Karpas-422 (cell line): ENCODE measurements around the gene PRPH. TPM values are rescaled to one million over a fixed set of nuclear protein-coding genes. Genes with fewer than 3 reads are reported as not detected.

Experiments used
- DNase-seq: peaks from one replicate; pipeline ENCODE4 v3.0.0-alpha.2; 2015
- H2AFZ ChIP-seq: fragments of 200-600 bp; sonication (generic); 2 replicates; pipeline ENCODE4 v1.6.1; 2014; ENCODE audit warnings: antibody characterized with exemption, low read length, mixed read lengths
- H3K27ac ChIP-seq: fragments of 200-600 bp; sonication (generic); 2 replicates; pipeline ENCODE4 v1.5.1; 2014; ENCODE audit warnings: mild to moderate bottlenecking, low read length, moderate library complexity
- H3K27me3 ChIP-seq: fragments of 200-600 bp; sonication (generic); 2 replicates; pipeline ENCODE4 v1.6.1; 2014; ENCODE audit warnings: low read length, mixed read lengths
- H3K36me3 ChIP-seq: fragments of 200-600 bp; sonication (generic); 2 replicates; pipeline ENCODE4 v1.6.1; 2014; ENCODE audit warnings: low read length, mixed read lengths; ENCODE audit not compliant: insufficient read depth
- H3K4me1 ChIP-seq: fragments of 200-600 bp; sonication (generic); 2 replicates; pipeline ENCODE4 v1.6.1; 2014; ENCODE audit warnings: mild to moderate bottlenecking, low read length, mixed read lengths
- H3K4me2 ChIP-seq: fragments of 200-600 bp; sonication (generic); 2 replicates; pipeline ENCODE4 v1.6.1; 2014; ENCODE audit warnings: low read length, low read depth, mild to moderate bottlenecking; ENCODE audit not compliant: poor library complexity, severe bottlenecking
- H3K4me3 ChIP-seq: fragments of 200-600 bp; sonication (generic); 2 replicates; pipeline ENCODE4 v1.5.1; 2014; ENCODE audit warnings: mild to moderate bottlenecking, antibody characterized with exemption, low read length, mixed read lengths
- H3K79me2 ChIP-seq: fragments of 200-600 bp; sonication (generic); 2 replicates; pipeline ENCODE4 v1.6.1; 2014; ENCODE audit warnings: mild to moderate bottlenecking, low read length, mixed read lengths
- H3K9ac ChIP-seq: fragments of 200-600 bp; sonication (generic); 2 replicates; pipeline ENCODE4 v1.6.0; 2014; ENCODE audit warnings: low read length
- H3K9me2 ChIP-seq: fragments of 200-600 bp; sonication (generic), shearing (Covaris generic); replicated peaks from 2 replicates; pipeline ENCODE4 v1.6.0; 2014; ENCODE audit warnings: mild to moderate bottlenecking, low read length, moderate library complexity; ENCODE audit not compliant: insufficient read depth
- H3K9me3 ChIP-seq: fragments of 300-700, 200-600 bp; sonication (generic); 2 replicates; pipeline ENCODE4 v1.6.1; 2014; ENCODE audit warnings: low read length, mixed read lengths
- H4K20me1 ChIP-seq: fragments of 200-600 bp; sonication (generic); 2 replicates; pipeline ENCODE4 v1.6.1; 2014; ENCODE audit warnings: mild to moderate bottlenecking, antibody characterized with exemption, low read length, low read depth; ENCODE audit not compliant: insufficient read depth
- total RNA-seq: library from RNA; depleted of rRNA; stranded (reverse); fragments of >200 nt; shearing (Covaris generic); gene quantifications from 2 replicates; pipeline ENCODE4 v1.2.3, GENCODE V29; 2014; ENCODE audit warnings: low replicate concordance; rRNA removed

PRPH gene
- total RNA-seq, 1 experiment from 2014 or later: 0.52 TPM

GRCh38 chr12:49347311-49348193, 52.6 kb downstream of the PRPH start:
- peak; percentile 87 for DNase-seq
- H3K36me3 ChIP-seq: no peaks in the 10 kb centered on the region
- H3K4me2 ChIP-seq: peak overlapping the region; percentile 78
- no peaks in the 10 kb centered on the region for H3K9me2 ChIP-seq
- no peak overlapping the region for H2AFZ ChIP-seq
- H3K27ac ChIP-seq: no peak overlapping the region
- H4K20me1 ChIP-seq: peaks cover 7% of the 10 kb centered on the region; the same call in 1 of the 2 replicates
- no peaks in the 10 kb centered on the region for H3K79me2 ChIP-seq
- peaks cover 48% of the 10 kb centered on the region for H3K4me1 ChIP-seq
- no peaks in the 10 kb centered on the region for H3K27me3 ChIP-seq
- H3K9me3 ChIP-seq: no peaks in the 10 kb centered on the region
- peak overlapping the region; percentile 62; the same call in 1 of the 2 replicates for H3K4me3 ChIP-seq
- peak overlapping the region; percentile 27; the same call in 1 of the 2 replicates for H3K9ac ChIP-seq

Other genes starting within 250 kb of the PRPH start
- 29.6 and 42.6 TPM in 2 replicates for gene KMT2D, start 234.4 kb upstream of the PRPH start, total RNA-seq
- gene RHEBL1, start 225.2 kb upstream of the PRPH start, total RNA-seq: 4.1 and 5.1 TPM in 2 replicates
- 0.26 and 0.36 TPM in 2 replicates for gene DHH, start 200.3 kb upstream of the PRPH start, total RNA-seq
- 17.5 and 46.8 TPM in 2 replicates for gene LMBR1L, start 184.3 kb upstream of the PRPH start, total RNA-seq
- gene TUBA1B, start 163.8 kb upstream of the PRPH start, total RNA-seq: 770 and 904 TPM in 2 replicates
- gene TUBA1A, start 106.1 kb upstream of the PRPH start, total RNA-seq: 126 and 139 TPM in 2 replicates
- 90.0 and 132 TPM in 2 replicates for gene TUBA1C, start 30.1 kb upstream of the PRPH start, total RNA-seq
- 20.2 and 58.2 TPM in 2 replicates for gene TROAP, start 28.1 kb downstream of the PRPH start, total RNA-seq
- not detected in 2 replicates for gene C1QL4, start 42.0 kb downstream of the PRPH start, total RNA-seq
- not detected in 2 replicates for gene DNAJC22, start 51.7 kb downstream of the PRPH start, total RNA-seq
- 43.5 and 50.7 TPM in 2 replicates for gene SPATS2, start 72.3 kb downstream of the PRPH start, total RNA-seq
- not detected in 2 replicates for gene KCNH3, start 243.9 kb downstream of the PRPH start, total RNA-seq